Activated CD4-positive, alpha-beta T cell treated with anti-CD3 and anti-CD28 coated beads, Interleukin-2, amount 10 ng/mL, durations not matched to agents 7 days and 5 days (primary cell): Measurements from ENCODE around the gene ARL2BP. TPM values are rescaled to one million over a fixed set of nuclear protein-coding genes. Genes with fewer than 3 reads are reported as not detected.
"Not testable (repeated sequence)": the region's sequence is repeated elsewhere in the genome, so short reads cannot be mapped to it uniquely, and the experiment has no call there.

Experiments
- CTCF ChIA-PET: fragments of 350-600 bp; sonication (Branson Sonifier 250); formaldehyde crosslinking; loops from one replicate; lab custom pipeline; 2021; ENCODE audit warnings: antibody characterized with exemption; lab: Charles Lee
- POLR2A ChIA-PET: fragments of 350-600 bp; sonication (Branson Sonifier 250); formaldehyde crosslinking; loops from one replicate; lab custom pipeline; 2021; ENCODE audit warnings: antibody characterized with exemption; lab: Charles Lee
- DNase-seq: peaks from one replicate; pipeline ENCODE4 v3.0.0-alpha.2; 2020
- H3K27ac Mint-ChIP-seq: one replicate; pipeline ENCODE4 v1.8.0; 2021; ENCODE audit warnings: mild to moderate bottlenecking, moderate library complexity, mixed read lengths
- H3K27me3 Mint-ChIP-seq: one replicate; pipeline ENCODE4 v1.8.0; 2021; ENCODE audit warnings: mixed read lengths
- H3K36me3 Mint-ChIP-seq: one replicate; pipeline ENCODE4 v1.8.0; 2021; ENCODE audit warnings: low read depth, mixed read lengths
- H3K4me1 Mint-ChIP-seq: one replicate; pipeline ENCODE4 v1.8.0; 2021; ENCODE audit warnings: mixed read lengths
- H3K4me3 Mint-ChIP-seq: one replicate; pipeline ENCODE4 v1.8.0; 2021; ENCODE audit warnings: mild to moderate bottlenecking, moderate library complexity, mixed read lengths
- H3K9me3 Mint-ChIP-seq: one replicate; pipeline ENCODE4 v1.8.0; 2021; ENCODE audit warnings: mixed read lengths
- total RNA-seq, 2 experiments: library from RNA; stranded (reverse); gene quantifications; one replicate each; pipeline ENCODE4 v1.2.3, GENCODE V29; 2021

The ARL2BP gene
- total RNA-seq: 10 to 100 TPM; 35.0 to 36.7 TPM

GRCh38 chr16:57244767-57245471, at the start of gene ARL2BP:
ARL2BP (plus strand) TSS chr16:57245259; CDS start chr16:57245368, 109 bp downstream.
- Mint-ChIP-seq H3K27me3 (no peaks in the 10 kb centered on the region), H3K4me3 (peak within 1 kb of the TSS; percentile 85), H3K4me1 (peaks cover 21% of the 10 kb centered on the region), H3K9me3 (no peaks in the 10 kb centered on the region), H3K36me3 (peaks cover 27% of the 10 kb centered on the region), H3K27ac (peak within 1 kb of the TSS; percentile 91)
- ChIA-PET POLR2A (no interaction called here), CTCF (interaction anchor here (0.8 kb wide), 1 partner anchor 32 kb away, joined by 3 read pairs; no protein-coding TSS in a partner anchor)
- peak; percentile 98 for DNase-seq

- no peaks in the 10 kb centered on the region for H3K9me3 Mint-ChIP-seq
- H3K27me3 Mint-ChIP-seq: no peaks in the 10 kb centered on the region
- no peak overlapping the region for H3K4me3 Mint-ChIP-seq
- POLR2A ChIA-PET: no interaction called here
- DNase-seq: no peak
- CTCF ChIA-PET: interaction anchor here (0.9 to 1.3 kb wide), 2 partner anchors 9 to 10 kb away, joined by 3 read pairs; no protein-coding TSS in a partner anchor
- peaks cover 10% of the 10 kb centered on the region for H3K4me1 Mint-ChIP-seq
- H3K27ac Mint-ChIP-seq: no peak overlapping the region
- peaks cover 2% of the 10 kb centered on the region for H3K36me3 Mint-ChIP-seq
Observed at GRCh38 chr16:57196286-57196685, 48.8 kb upstream of the ARL2BP start.

DNA sequence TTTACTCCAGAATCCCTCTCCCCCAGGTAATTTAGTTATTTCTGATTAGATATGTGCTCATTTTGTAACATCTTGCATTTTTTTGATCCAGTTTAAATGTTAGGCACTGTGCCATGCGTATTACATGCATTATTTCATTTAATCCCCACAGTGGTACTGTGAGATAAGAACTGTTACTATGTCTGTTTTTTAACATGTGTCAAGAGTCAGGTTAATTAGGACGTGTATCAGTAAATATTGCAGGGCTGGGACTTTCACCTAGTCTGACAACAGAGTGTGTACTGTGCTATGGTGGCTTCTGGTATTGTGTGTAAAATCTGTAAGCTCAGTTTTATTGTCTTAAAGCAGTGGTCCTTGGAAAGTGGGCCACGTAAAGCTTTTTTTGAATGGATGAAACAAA, 48.3 kb upstream of the ARL2BP start:
- no peak for DNase-seq
- no peaks in the 10 kb centered on the region for H3K27me3 Mint-ChIP-seq
- no peaks in the 10 kb centered on the region for H3K9me3 Mint-ChIP-seq
- CTCF ChIA-PET: interaction anchor here (0.9 to 1.3 kb wide), 2 partner anchors 9 to 10 kb away, joined by 3 read pairs; no protein-coding TSS in a partner anchor
- no peak overlapping the region for H3K27ac Mint-ChIP-seq
- H3K36me3 Mint-ChIP-seq: peaks cover 4% of the 10 kb centered on the region
- POLR2A ChIA-PET: no interaction called here
- no peak overlapping the region for H3K4me3 Mint-ChIP-seq
- peaks cover 10% of the 10 kb centered on the region for H3K4me1 Mint-ChIP-seq

- H3K4me1 Mint-ChIP-seq, H3K36me3 Mint-ChIP-seq, H3K4me3 Mint-ChIP-seq, H3K9me3 Mint-ChIP-seq, DNase-seq, CTCF ChIA-PET, POLR2A ChIA-PET, H3K27me3 Mint-ChIP-seq, H3K27ac Mint-ChIP-seq: not testable (repeated sequence)
Observed at GRCh38 chr16:57200321-57200720, 44.7 kb upstream of the ARL2BP start.

GRCh38 chr16:57200926-57201325, 44.1 kb upstream of the ARL2BP start:
- H3K27me3 Mint-ChIP-seq, POLR2A ChIA-PET, H3K9me3 Mint-ChIP-seq, DNase-seq, CTCF ChIA-PET, H3K4me1 Mint-ChIP-seq, H3K27ac Mint-ChIP-seq, H3K4me3 Mint-ChIP-seq: not testable (repeated sequence)
- H3K36me3 Mint-ChIP-seq: peaks cover 11% of the 10 kb centered on the region

- POLR2A ChIA-PET: no interaction called here
- peaks cover 1% of the 10 kb centered on the region for H3K4me1 Mint-ChIP-seq
Observed at GRCh38 chr16:57202095-57202886, 42.8 kb upstream of the ARL2BP start.

GRCh38 chr16:57203451-57203850, 41.6 kb upstream of the ARL2BP start:
- Mint-ChIP-seq H3K27me3 (no peaks in the 10 kb centered on the region), H3K27ac (no peak overlapping the region), H3K4me3 (no peak overlapping the region), H3K9me3 (no peaks in the 10 kb centered on the region), H3K36me3 (peaks cover 20% of the 10 kb centered on the region), H3K4me1 (peaks cover under 1% of the 10 kb centered on the region)
- no peak for DNase-seq
- ChIA-PET POLR2A (no interaction called here), CTCF (no interaction called here)

More at GRCh38 chr16:57202095-57202886, 42.8 kb upstream of the ARL2BP start:
- peaks cover 14% of the 10 kb centered on the region for H3K36me3 Mint-ChIP-seq
- H3K4me3 Mint-ChIP-seq: no peak overlapping the region
- no peaks in the 10 kb centered on the region for H3K9me3 Mint-ChIP-seq
- DNase-seq: no peak
- H3K27me3 Mint-ChIP-seq: no peaks in the 10 kb centered on the region
- CTCF ChIA-PET: no interaction called here
- no peak overlapping the region for H3K27ac Mint-ChIP-seq

GRCh38 chr16:57204675-57205074, 40.4 kb upstream of the ARL2BP start:
- CTCF ChIA-PET: interaction anchor here (1.1 kb wide), 1 partner anchor 10 kb away, joined by 3 read pairs; no protein-coding TSS in a partner anchor
- POLR2A ChIA-PET: no interaction called here

DNA sequence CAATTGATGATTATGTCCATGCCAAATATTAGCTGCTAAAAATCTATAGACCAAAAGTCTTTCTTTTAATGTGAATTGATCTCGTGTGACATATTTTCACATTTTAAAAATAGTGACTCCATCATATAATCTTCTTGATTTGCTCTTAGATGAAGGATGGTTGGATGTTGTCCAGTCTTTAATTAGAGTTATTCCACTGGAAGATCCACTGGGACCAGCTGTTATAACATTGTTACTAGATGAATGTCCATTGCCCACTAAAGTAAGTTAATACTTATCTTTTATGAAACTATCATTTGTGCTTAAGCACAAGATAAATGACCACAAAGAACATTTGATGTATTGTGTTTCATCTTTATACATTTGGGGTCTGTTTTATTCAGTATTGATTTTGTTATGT, 36.1 kb upstream of the ARL2BP start:
- ChIA-PET CTCF (interaction anchor here (0.9 to 1.2 kb wide), 2 partner anchors 13 to 133 kb away, joined by 3 to 4 read pairs; no protein-coding TSS in a partner anchor), POLR2A (no interaction called here)
- Mint-ChIP-seq H3K4me1 (no peaks in the 10 kb centered on the region), H3K27me3 (no peaks in the 10 kb centered on the region), H3K36me3 (peaks cover 57% of the 10 kb centered on the region), H3K27ac (no peak overlapping the region), H3K4me3 (no peak overlapping the region), H3K9me3 (no peaks in the 10 kb centered on the region)
- no peak for DNase-seq

More at GRCh38 chr16:57204675-57205074, 40.4 kb upstream of the ARL2BP start:
- no peaks in the 10 kb centered on the region for H3K4me1 Mint-ChIP-seq
- H3K9me3 Mint-ChIP-seq: no peaks in the 10 kb centered on the region
- no peak for DNase-seq
- peaks cover 30% of the 10 kb centered on the region for H3K36me3 Mint-ChIP-seq
- H3K27ac Mint-ChIP-seq: no peak overlapping the region
- no peaks in the 10 kb centered on the region for H3K27me3 Mint-ChIP-seq
- H3K4me3 Mint-ChIP-seq: no peak overlapping the region

GRCh38 chr16:57209780-57210179, 35.3 kb upstream of the ARL2BP start:
- Mint-ChIP-seq H3K4me3 (no peak overlapping the region), H3K9me3 (peaks cover 3% of the 10 kb centered on the region), H3K36me3 (peaks cover 66% of the 10 kb centered on the region), H3K4me1 (no peaks in the 10 kb centered on the region), H3K27me3 (no peaks in the 10 kb centered on the region), H3K27ac (no peak overlapping the region)
- no peak for DNase-seq
- ChIA-PET POLR2A (no interaction called here), CTCF (interaction anchor here (1.2 kb wide), 1 partner anchor 12 kb away, joined by 4 read pairs; no protein-coding TSS in a partner anchor)

DNA sequence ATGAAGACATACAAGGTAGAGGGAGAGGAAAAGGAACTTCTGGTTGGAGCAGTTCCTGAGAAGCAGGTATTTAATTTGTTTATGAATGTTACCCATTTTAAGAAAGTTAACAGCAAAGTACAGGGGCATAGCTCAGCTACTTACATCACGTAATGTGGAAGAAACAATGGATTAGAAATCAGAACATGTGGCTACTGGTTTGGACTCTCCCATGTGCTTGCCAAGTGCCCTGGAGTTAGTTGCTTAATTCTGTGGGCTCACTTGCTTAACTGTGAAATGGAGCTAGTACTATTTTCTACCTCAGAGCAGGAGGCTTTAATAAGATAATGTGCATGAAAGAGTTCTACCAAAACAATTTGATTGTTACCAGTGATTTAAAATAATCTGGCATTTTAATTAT, 31.6 kb upstream of the ARL2BP start:
- POLR2A ChIA-PET: no interaction called here
- Mint-ChIP-seq H3K27me3 (no peaks in the 10 kb centered on the region), H3K27ac (no peak overlapping the region), H3K4me3 (no peak overlapping the region), H3K9me3 (peaks cover 28% of the 10 kb centered on the region), H3K4me1 (no peaks in the 10 kb centered on the region), H3K36me3 (peaks cover 81% of the 10 kb centered on the region)
- no peak for DNase-seq
- CTCF ChIA-PET: interaction anchor here (0.7 to 1.4 kb wide), 2 partner anchors 19 to 31 kb away, joined by 3 to 4 read pairs; no protein-coding TSS in a partner anchor

DNA sequence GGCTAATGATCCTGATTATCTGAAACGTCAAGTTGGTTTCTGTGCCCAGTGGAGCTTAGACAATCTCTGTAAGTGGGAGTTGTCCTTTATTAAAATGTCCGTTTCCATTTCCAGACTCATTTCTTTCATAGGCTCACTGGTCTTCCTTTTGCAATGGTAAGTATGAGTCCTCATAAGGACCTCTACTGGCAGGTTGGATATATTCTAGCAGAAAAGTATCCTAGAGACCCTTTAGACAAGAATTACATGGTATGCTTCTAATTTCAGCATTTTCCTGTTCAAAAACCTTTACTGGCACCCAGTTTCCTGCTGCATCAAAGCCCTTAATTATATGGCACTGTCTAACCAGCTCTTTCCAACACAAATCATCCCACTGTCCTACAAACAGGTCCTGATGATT, 28.1 kb upstream of the ARL2BP start:
- Mint-ChIP-seq H3K4me1 (no peaks in the 10 kb centered on the region), H3K27me3 (no peaks in the 10 kb centered on the region), H3K27ac (no peak overlapping the region), H3K9me3 (peaks cover 41% of the 10 kb centered on the region), H3K36me3 (peaks cover 88% of the 10 kb centered on the region), H3K4me3 (no peak overlapping the region)
- ChIA-PET CTCF (no interaction called here), POLR2A (no interaction called here)
- DNase-seq: no peak

DNA sequence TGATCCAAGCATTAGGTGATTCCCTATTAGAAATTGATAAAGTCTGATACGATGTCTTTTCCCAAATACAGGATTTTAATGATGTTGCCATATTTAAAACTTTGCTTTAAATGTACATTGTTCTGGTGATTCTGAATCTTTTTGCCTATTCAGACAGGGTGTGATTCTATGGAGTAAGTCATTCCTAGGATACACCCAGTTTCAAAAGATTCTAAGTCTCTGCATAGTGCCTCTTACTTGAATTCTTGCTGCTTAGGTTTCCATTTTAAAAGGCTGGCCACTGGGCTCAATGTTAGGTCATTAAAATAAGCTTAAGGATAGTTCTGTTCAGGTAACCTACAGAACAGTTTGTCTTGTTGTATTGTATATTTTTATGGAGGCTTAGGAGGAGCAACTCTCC, 22.0 kb upstream of the ARL2BP start:
- CTCF ChIA-PET: interaction anchor here (1.6 kb wide), 1 partner anchor 14 kb away, joined by 4 read pairs; no protein-coding TSS in a partner anchor
- POLR2A ChIA-PET: no interaction called here

More for the DNA sequence above, 22.0 kb upstream of the ARL2BP start:
- Mint-ChIP-seq H3K4me1 (no peaks in the 10 kb centered on the region), H3K27ac (no peak overlapping the region), H3K4me3 (no peak overlapping the region), H3K36me3 (peaks cover 76% of the 10 kb centered on the region), H3K9me3 (peaks cover 16% of the 10 kb centered on the region), H3K27me3 (no peaks in the 10 kb centered on the region)
- no peak for DNase-seq
